Activated CD8-positive, alpha-beta T cell treated with anti-CD3 and anti-CD28 coated beads for 36 hours (primary cell): ENCODE results near the gene PIANP. TPM values are rescaled to one million over a fixed set of nuclear protein-coding genes. Genes with fewer than 3 reads are reported as not detected.

Experiments used
- ATAC-seq: fragments of 200-7000 bp; cut with Tn5 transposase; one replicate; pipeline ENCODE4 v1.10.0; 2021; ENCODE audit warnings: mild to moderate bottlenecking, moderate library complexity
- CTCF ChIA-PET: fragments of 350-600 bp; sonication (Branson Sonifier 250); formaldehyde crosslinking; loops from one replicate; lab custom pipeline; 2021; ENCODE audit warnings: antibody characterized with exemption; lab: Charles Lee
- POLR2A ChIA-PET: fragments of 350-600 bp; sonication (Branson Sonifier 250); formaldehyde crosslinking; loops from one replicate; lab custom pipeline; 2021; ENCODE audit warnings: antibody characterized with exemption; lab: Charles Lee
- DNase-seq: peaks from one replicate; pipeline ENCODE4 v3.0.0-alpha.2; 2020
- H3K27ac Mint-ChIP-seq: one replicate; pipeline ENCODE4 v1.8.0; 2021; ENCODE audit warnings: mild to moderate bottlenecking, mixed read lengths
- H3K27me3 Mint-ChIP-seq: one replicate; pipeline ENCODE4 v1.8.0; 2021; ENCODE audit warnings: mixed read lengths
- H3K36me3 Mint-ChIP-seq: one replicate; pipeline ENCODE4 v1.8.0; 2021; ENCODE audit warnings: low read depth, mixed read lengths
- H3K4me1 Mint-ChIP-seq: one replicate; pipeline ENCODE4 v1.8.0; 2021; ENCODE audit warnings: low read depth, mixed read lengths
- H3K4me3 Mint-ChIP-seq: one replicate; pipeline ENCODE4 v1.8.0; 2021; ENCODE audit warnings: mild to moderate bottlenecking, moderate library complexity, mixed read lengths
- H3K9me3 Mint-ChIP-seq: one replicate; pipeline ENCODE4 v1.8.0; 2021; ENCODE audit warnings: mixed read lengths
- intact Hi-C: fragments of 100-400 bp; cut with micrococcal nuclease; formaldehyde crosslinking; loops from one replicate; pipeline ENCODE4 v1.10.0; 2022
- total RNA-seq, 2 experiments: library from RNA; stranded (reverse); gene quantifications; one replicate each; pipeline ENCODE4 v1.2.3, GENCODE V29; 2021
- TF ChIP-seq, protein P1 (sequence below): fragments of 200-600 bp; IDR thresholded peaks from one replicate; pipeline ENCODE4 v1.8.0; 2022; ENCODE audit warnings: antibody characterized with exemption, mild to moderate bottlenecking

PIANP gene
- total RNA-seq, 2 experiments from 2014 or later, result not detected

DNA sequence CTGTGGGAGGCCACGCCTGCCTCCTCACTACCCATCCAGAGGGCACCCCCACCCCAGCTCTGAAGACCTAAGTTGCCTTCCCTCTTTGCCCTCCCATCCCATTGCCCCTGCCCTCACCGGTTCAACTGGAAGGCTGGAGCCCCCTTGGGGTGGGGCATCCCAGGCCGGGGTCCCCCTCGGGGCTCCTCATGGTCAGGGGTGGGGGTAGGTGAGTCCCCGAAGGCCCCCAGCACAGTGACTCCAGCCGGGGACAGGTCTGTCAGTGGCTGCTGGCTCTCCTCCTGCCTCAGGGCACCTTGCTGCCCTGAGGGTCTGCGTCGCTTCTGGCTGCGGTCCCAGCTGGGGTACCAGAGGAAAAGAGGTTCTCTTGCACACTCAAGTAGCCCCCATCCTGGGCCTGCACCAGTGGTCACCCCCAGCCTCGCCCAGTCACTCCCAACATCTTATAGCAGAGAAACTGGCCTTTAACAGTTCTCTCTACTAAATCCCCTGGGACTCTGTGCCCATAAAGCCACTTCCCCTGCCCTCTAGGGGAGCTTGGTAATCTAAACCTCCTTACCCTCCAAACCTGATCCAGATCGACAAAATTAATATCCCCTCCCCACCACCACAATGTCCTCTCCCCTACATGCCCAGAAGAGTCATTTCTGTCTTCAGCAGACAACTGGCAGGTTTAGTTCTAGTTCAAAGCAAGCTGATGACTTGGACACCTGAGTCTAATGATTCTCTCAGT is 5.1 kb downstream of the PIANP start:
- no peak for ATAC-seq
- CTCF ChIA-PET, result interaction anchor here (0.7 to 0.9 kb wide), 2 partner anchors 82 to 156 kb away, joined by 3 read pairs; no protein-coding TSS in a partner anchor
- Mint-ChIP-seq H3K36me3 (no peaks in the 10 kb centered on the region), H3K4me1 (peaks cover 14% of the 10 kb centered on the region), H3K9me3 (no peaks in the 10 kb centered on the region), H3K4me3 (no peak overlapping the region), H3K27ac (no peak overlapping the region), H3K27me3 (peaks cover 15% of the 10 kb centered on the region)
- POLR2A ChIA-PET, result interaction anchor here (0.8 to 2.5 kb wide), 3 partner anchors 12 to 156 kb away, joined by 3 to 7 read pairs (median 4); no protein-coding TSS in a partner anchor
- intact Hi-C loops, result no loop called here
- TF ChIP-seq, protein P1, sequence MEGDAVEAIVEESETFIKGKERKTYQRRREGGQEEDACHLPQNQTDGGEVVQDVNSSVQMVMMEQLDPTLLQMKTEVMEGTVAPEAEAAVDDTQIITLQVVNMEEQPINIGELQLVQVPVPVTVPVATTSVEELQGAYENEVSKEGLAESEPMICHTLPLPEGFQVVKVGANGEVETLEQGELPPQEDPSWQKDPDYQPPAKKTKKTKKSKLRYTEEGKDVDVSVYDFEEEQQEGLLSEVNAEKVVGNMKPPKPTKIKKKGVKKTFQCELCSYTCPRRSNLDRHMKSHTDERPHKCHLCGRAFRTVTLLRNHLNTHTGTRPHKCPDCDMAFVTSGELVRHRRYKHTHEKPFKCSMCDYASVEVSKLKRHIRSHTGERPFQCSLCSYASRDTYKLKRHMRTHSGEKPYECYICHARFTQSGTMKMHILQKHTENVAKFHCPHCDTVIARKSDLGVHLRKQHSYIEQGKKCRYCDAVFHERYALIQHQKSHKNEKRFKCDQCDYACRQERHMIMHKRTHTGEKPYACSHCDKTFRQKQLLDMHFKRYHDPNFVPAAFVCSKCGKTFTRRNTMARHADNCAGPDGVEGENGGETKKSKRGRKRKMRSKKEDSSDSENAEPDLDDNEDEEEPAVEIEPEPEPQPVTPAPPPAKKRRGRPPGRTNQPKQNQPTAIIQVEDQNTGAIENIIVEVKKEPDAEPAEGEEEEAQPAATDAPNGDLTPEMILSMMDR, result no peak
- DNase-seq, result no peak

DNA sequence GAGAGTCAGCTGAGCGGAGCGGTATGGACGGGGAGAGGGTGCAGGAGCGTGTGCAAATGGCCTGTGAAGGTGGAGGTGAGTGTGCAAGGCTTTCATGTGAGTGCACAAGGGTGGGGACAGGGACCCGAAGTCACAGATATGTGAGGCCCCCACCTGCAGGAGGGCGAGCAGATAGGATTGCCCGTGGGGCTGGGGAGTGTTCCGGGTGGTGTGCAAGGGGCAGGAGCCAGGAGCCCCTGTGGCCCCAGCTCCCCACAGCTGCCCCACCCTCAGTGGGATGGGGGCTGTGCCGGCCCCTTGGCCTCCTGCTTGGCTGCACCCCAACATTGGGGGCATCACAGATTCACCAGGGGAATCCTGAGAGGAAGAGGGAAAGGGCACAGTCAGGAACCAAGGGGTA is 5.9 kb downstream of the PIANP start:
- POLR2A ChIA-PET, result no interaction called here
- Mint-ChIP-seq H3K4me3 (no peak overlapping the region), H3K27me3 (peaks cover 14% of the 10 kb centered on the region), H3K9me3 (no peaks in the 10 kb centered on the region), H3K36me3 (no peaks in the 10 kb centered on the region), H3K4me1 (peaks cover 16% of the 10 kb centered on the region), H3K27ac (no peak overlapping the region)
- TF ChIP-seq, protein P1, result no peak
- intact Hi-C loops, result no loop called here
- no peak for DNase-seq
- CTCF ChIA-PET, result no interaction called here
- no peak for ATAC-seq

DNA sequence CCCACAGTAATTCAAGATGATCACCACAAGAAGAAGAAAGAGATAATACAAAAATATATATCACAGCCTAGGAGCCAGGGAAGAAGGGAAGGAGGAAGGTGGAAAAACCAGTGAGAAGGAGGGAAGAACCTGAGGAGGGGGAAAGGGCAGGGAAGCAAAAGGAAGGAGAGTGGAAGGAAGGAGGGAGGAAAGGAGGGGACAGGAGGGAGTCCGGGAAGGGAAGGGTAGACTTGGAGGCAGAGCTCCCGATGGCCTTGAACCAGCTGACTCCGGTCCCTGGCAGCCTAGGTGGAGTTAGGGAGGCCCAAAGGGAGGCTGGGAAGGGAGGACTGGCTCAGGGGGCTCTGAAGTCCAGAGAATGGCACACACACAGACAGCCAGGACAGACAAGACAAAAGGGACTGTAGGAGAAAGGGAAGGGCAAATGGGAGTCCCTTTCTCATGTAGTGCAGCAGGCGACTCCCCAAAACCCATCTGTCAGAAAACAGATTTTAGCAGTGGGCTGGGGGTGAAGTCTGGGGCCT is 6.7 kb downstream of the PIANP start:
- CTCF ChIA-PET, result interaction anchor here (2.0 kb wide), 1 partner anchor 10 kb away, joined by 9 read pairs; no protein-coding TSS in a partner anchor
- intact Hi-C loops, result no loop called here
- Mint-ChIP-seq H3K4me3 (no peak overlapping the region), H3K27me3 (peaks cover 7% of the 10 kb centered on the region), H3K4me1 (peaks cover 10% of the 10 kb centered on the region), H3K9me3 (no peaks in the 10 kb centered on the region), H3K36me3 (no peaks in the 10 kb centered on the region), H3K27ac (no peak overlapping the region)
- no peak for DNase-seq
- ATAC-seq, result no peak
- POLR2A ChIA-PET, result interaction anchor here (1.3 kb wide), 1 partner anchor 174 kb away, joined by 3 read pairs; the partner anchor contains the start of gene TPI1
- TF ChIP-seq, protein P1, result no peak

DNA sequence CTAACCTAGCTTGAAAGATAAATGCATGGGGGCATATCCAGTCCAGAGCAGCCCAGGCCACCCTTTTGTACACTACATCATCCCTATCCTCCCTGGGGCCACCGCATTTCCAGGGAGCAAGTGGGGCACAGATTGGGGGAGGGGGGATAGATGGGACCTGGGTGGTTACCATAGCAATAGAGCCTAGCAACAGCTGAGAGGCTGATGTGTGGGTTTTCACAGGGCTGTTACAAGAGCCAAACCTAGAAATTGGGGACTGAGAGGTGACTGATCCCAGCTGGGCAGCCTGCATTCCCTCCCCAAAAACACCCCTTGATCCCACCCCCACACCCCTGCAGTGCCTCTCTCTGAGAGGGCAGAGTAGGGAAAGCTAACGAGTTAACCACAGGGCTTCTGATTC is 7.7 kb downstream of the PIANP start:
- CTCF ChIA-PET, result interaction anchor here (0.6 to 2.0 kb wide), 5 partner anchors 9 to 129 kb away, joined by 3 to 9 read pairs (median 3); partner anchors contain the start of gene COPS7A
- intact Hi-C loops, result no loop called here
- H3K36me3 Mint-ChIP-seq, result peaks cover 3% of the 10 kb centered on the region
- TF ChIP-seq, protein P1, result no peak
- H3K27me3 Mint-ChIP-seq, result peaks cover under 1% of the 10 kb centered on the region
- ATAC-seq (no peak), DNase-seq (no peak)
- peaks cover 13% of the 10 kb centered on the region for H3K4me1 Mint-ChIP-seq
- H3K4me3 Mint-ChIP-seq, result no peak overlapping the region
- H3K9me3 Mint-ChIP-seq, result no peaks in the 10 kb centered on the region
- POLR2A ChIA-PET, result interaction anchor here (1.2 to 1.3 kb wide), 2 partner anchors 42 to 175 kb away, joined by 3 to 4 read pairs; partner anchors contain the start of gene TPI1
- no peak overlapping the region for H3K27ac Mint-ChIP-seq

DNA sequence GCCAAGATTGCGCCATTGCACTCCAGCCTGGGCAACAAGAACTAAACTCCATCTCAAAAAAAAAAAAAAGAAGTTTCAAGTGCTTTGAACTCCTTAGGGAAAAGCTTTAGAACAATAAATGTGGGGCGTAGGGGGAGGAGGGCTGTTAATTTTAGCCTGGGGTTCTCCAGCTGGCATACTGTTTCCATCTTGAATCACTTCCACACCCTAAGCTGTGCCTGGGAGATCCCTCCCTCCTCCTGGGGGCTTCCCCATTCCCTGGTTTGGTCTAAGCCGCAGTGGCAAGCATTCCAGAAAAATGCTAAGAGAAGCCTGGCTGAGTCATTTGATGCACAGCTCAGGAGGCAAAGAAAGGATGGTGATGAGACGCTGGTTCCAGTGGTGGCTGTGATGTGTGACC is 9.1 kb downstream of the PIANP start:
- Mint-ChIP-seq H3K27me3 (no peaks in the 10 kb centered on the region), H3K27ac (no peak overlapping the region), H3K4me3 (no peak overlapping the region), H3K9me3 (no peaks in the 10 kb centered on the region), H3K4me1 (peaks cover 27% of the 10 kb centered on the region), H3K36me3 (peaks cover 17% of the 10 kb centered on the region)
- ATAC-seq (no peak), DNase-seq (no peak)
- TF ChIP-seq, protein P1, result no peak
- CTCF ChIA-PET, result interaction anchor here (1.1 to 2.4 kb wide), 2 partner anchors 134 to 178 kb away, joined by 3 to 8 read pairs; no protein-coding TSS in a partner anchor
- intact Hi-C loops, result no loop called here
- POLR2A ChIA-PET, result interaction anchor here (0.9 to 1.4 kb wide), 4 partner anchors 14 to 77 kb away, joined by 3 to 4 read pairs (median 3); partner anchors contain the start of gene MLF2
